Measurements from ENCODE around the gene TECPR1.

TECPR1 gene

GRCh38 chr7:98252425-98253054 lies 508 bp upstream of the TECPR1 start:
- peak overlapping the region; percentile 56 for H3K27ac ChIP-seq (replicated peaks)
- no peaks in the 10 kb centered on the region for H3K27me3 ChIP-seq (ENCODE audit: insufficient read depth, poor library complexity, severe bottlenecking)
- peak overlapping the region; percentile 99 for H3K4me3 ChIP-seq (replicated peaks; ENCODE audit: insufficient read depth, low read length)
- no peak for TF ChIP-seq POLR2AphosphoS5 (IDR thresholded peaks at IDR 0.05; ENCODE audit: low read depth)
- no peak for TF ChIP-seq SPI1 (IDR thresholded peaks at IDR 0.05; ENCODE audit: borderline replicate concordance, low read depth)
- TF ChIP-seq GABPA (IDR thresholded peaks at IDR 0.05; ENCODE audit: low read depth) = no peak
- TF ChIP-seq REST (IDR thresholded peaks at IDR 0.05; ENCODE audit: insufficient replicate concordance, low read depth) = no peak
- TF ChIP-seq CTCF (IDR thresholded peaks at IDR 0.05; ENCODE audit: insufficient read depth, low read length) = no peak
- no peak for DNase-seq (ENCODE audit: low read depth in 1 of 2, low spot score in 1 of 2)

GRCh38 chr7:98251231-98251600 lies 816 bp downstream of the TECPR1 start:
- H3K27me3 ChIP-seq (ENCODE audit: insufficient read depth, poor library complexity, severe bottlenecking) = no peaks in the 10 kb centered on the region
- DNase-seq (ENCODE audit: low read depth in 1 of 2, low spot score in 1 of 2) = peak in 1 of 2 experiments; percentile 37

GRCh38 chr7:98250789-98251188 lies 1.2 kb downstream of the TECPR1 start:
- Histone ChIP-seq H3K27ac (replicated peaks) (peak overlapping the region; percentile 31), H3K4me3 (replicated peaks; ENCODE audit: insufficient read depth, low read length) (0 out of 2 replicates have a peak overlapping the region, but pooled peaks have one; percentile 2), H3K27me3 (ENCODE audit: insufficient read depth, poor library complexity, severe bottlenecking) (no peaks in the 10 kb centered on the region)
- TF ChIP-seq REST (IDR thresholded peaks at IDR 0.05; ENCODE audit: insufficient replicate concordance, low read depth) (no peak), GABPA (IDR thresholded peaks at IDR 0.05; ENCODE audit: low read depth) (no peak), POLR2AphosphoS5 (IDR thresholded peaks at IDR 0.05; ENCODE audit: low read depth) (no peak), CTCF (IDR thresholded peaks at IDR 0.05; ENCODE audit: insufficient read depth, low read length) (no peak), SPI1 (IDR thresholded peaks at IDR 0.05; ENCODE audit: borderline replicate concordance, low read depth) (no peak)
- peak in 1 of 2 experiments; percentile 26 for DNase-seq (ENCODE audit: low read depth in 1 of 2, low spot score in 1 of 2)

More at GRCh38 chr7:98251231-98251600, 816 bp downstream of the TECPR1 start:
- Histone ChIP-seq H3K4me3 (replicated peaks; ENCODE audit: insufficient read depth, low read length) (peak overlapping the region; percentile 99), H3K27ac (replicated peaks) (peak overlapping the region; percentile 31)
- no peak for TF ChIP-seq POLR2AphosphoS5 (IDR thresholded peaks at IDR 0.05; ENCODE audit: low read depth)
- TF ChIP-seq GABPA (IDR thresholded peaks at IDR 0.05; ENCODE audit: low read depth) = no peak

GRCh38 chr7:98249106-98249505 lies 2.9 kb downstream of the TECPR1 start:
- peak in 1 of 2 experiments; percentile 38 for DNase-seq (ENCODE audit: low read depth in 1 of 2, low spot score in 1 of 2)
- Histone ChIP-seq H3K4me3 (replicated peaks; ENCODE audit: insufficient read depth, low read length) (no peak overlapping the region), H3K27me3 (ENCODE audit: insufficient read depth, poor library complexity, severe bottlenecking) (no peaks in the 10 kb centered on the region), H3K27ac (replicated peaks) (no peak overlapping the region)
- peak; percentile 82 for TF ChIP-seq GABPA (IDR thresholded peaks at IDR 0.05; ENCODE audit: low read depth)
- TF ChIP-seq POLR2AphosphoS5 (IDR thresholded peaks at IDR 0.05; ENCODE audit: low read depth) = no peak
- TF ChIP-seq CTCF (IDR thresholded peaks at IDR 0.05; ENCODE audit: insufficient read depth, low read length) = no peak
- TF ChIP-seq REST (IDR thresholded peaks at IDR 0.05; ENCODE audit: insufficient replicate concordance, low read depth) = no peak
- TF ChIP-seq SPI1 (IDR thresholded peaks at IDR 0.05; ENCODE audit: borderline replicate concordance, low read depth) = peak; percentile 81; the same call in 1 of the 2 replicates
